ENCODE data around the gene TIGD2.
"Not testable (repeated sequence)": the region's sequence is repeated elsewhere in the genome, so short reads cannot be mapped to it uniquely, and the experiment has no call there.

TIGD2 gene

GRCh38 chr4:89121387-89122068 lies 10.2 kb downstream of the TIGD2 start:
- DNase-seq (ENCODE audit: insufficient read length) (no peak), FAIRE-seq (no peak)
- no peak for TF ChIP-seq POLR2AphosphoS5 (IDR thresholded peaks at IDR 0.05; ENCODE audit: low read depth, low read length)
- TF ChIP-seq TAF1 (IDR thresholded peaks at IDR 0.05; ENCODE audit: borderline replicate concordance, low read depth, low read length), result no peak
- no peak for TF ChIP-seq POLR2A (IDR thresholded peaks at IDR 0.05; ENCODE audit: low read depth, low read length)

GRCh38 chr4:89123451-89123851 lies 12.1 kb downstream of the TIGD2 start:
- no peak for FAIRE-seq
- no peak for DNase-seq (ENCODE audit: insufficient read length)
- TF ChIP-seq POLR2AphosphoS5 (IDR thresholded peaks at IDR 0.05; ENCODE audit: low read depth, low read length) (no peak), TAF1 (IDR thresholded peaks at IDR 0.05; ENCODE audit: borderline replicate concordance, low read depth, low read length) (no peak)

DNA sequence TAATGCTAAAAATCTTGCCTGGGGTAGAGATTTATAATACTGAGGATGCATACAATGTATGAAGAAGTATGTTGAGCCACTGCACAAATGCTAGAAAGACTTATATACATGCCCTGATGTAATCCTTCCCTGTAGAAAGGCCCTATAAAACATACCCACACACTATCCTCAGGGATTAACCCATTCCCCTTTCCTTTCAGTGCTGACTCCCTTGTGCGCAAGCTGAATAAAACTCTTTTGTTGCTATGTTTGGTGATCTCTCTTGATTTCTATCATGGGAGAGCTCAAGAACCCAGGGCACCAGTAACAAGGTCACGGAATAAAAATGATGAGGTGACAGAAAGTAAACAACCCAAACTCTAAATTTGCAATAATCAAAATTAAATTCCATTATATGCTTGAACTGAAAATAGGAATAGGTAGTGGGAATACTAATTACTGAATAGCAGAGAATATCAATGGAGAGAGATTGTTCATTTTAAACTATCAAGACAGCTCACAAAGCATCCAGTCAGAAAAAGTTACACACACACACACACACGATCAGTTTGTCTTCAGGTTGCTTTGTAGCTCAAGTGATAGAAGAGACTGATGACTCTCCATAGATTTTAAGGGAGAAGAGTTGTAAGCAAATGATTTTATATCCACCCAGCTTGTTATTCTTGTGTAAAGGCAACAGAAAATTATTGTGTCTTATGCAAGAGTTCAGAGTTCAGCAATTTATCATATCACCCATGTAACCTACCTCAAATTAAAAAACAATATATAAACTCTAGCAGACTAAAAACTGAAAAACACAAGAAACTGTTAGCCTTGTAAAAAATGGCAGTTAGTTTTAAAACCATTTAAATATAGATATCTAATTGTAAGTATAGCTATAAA lies 14.8 kb downstream of the TIGD2 start:
- TF ChIP-seq POLR2AphosphoS5 (IDR thresholded peaks at IDR 0.05; ENCODE audit: low read depth, low read length) (no peak), POLR2A (IDR thresholded peaks at IDR 0.05; ENCODE audit: low read depth, low read length) (no peak), TAF1 (IDR thresholded peaks at IDR 0.05; ENCODE audit: borderline replicate concordance, low read depth, low read length) (no peak)
- no peak for FAIRE-seq
- no peak for DNase-seq (ENCODE audit: insufficient read length)

DNA sequence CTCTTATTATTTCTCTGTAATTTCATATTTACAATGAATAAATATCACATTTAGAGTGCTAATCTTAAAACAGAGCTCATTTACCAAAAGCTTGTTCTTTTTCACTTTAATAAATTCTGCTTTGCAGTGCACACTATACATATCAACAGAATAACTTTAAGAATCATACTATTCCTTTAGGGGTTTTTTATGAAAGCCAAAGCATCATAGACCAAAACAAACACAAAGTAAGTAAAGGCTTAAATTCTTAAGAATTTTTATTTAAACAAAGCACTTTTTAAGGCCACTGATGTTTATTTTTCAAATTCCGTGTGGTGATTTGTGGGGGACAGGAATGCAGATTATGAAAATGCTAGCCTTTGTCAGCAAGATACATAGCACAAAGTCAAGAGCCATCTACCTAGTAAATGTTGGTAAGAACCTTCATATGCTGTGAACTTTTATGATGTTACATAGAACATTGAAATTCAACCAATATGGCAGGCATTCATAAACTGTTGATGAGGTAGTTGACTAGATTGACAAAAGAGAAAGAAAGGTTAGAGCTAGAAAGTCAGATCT lies 17.8 kb downstream of the TIGD2 start:
- no peak for DNase-seq (ENCODE audit: insufficient read length)
- no peak for FAIRE-seq
- TF ChIP-seq POLR2A (IDR thresholded peaks at IDR 0.05; ENCODE audit: low read depth, low read length) (no peak), TAF1 (IDR thresholded peaks at IDR 0.05; ENCODE audit: borderline replicate concordance, low read depth, low read length) (no peak), POLR2AphosphoS5 (IDR thresholded peaks at IDR 0.05; ENCODE audit: low read depth, low read length) (no peak)

DNA sequence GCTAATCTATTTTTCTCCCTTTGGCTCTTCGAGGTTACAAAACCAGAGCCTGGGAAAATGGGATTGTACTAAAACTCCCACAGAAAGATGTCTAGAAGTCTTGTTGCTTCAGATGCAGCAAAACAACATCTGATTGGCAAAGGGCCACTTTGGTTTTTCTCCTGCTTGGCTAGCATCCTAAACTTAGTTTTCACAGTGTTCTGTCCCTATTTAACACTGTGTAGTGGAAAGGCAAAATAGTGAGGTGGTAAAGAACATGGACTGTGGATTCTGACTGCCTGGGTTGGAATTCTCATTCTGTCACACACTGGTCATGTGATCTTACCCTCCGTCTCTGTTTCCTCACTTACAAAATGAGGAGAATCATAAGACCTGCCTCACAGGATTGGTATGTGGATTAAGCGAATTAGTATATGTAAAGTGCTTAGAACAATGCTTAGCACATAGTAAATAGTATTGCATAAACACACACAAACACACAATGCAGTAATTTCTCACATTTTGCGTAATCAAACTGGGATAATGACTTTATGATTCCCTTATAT lies 23.5 kb downstream of the TIGD2 start:
- DNase-seq (ENCODE audit: insufficient read length) (no peak), FAIRE-seq (no peak)
- TF ChIP-seq POLR2AphosphoS5 (IDR thresholded peaks at IDR 0.05; ENCODE audit: low read depth, low read length) (no peak), TAF1 (IDR thresholded peaks at IDR 0.05; ENCODE audit: borderline replicate concordance, low read depth, low read length) (no peak), POLR2A (IDR thresholded peaks at IDR 0.05; ENCODE audit: low read depth, low read length) (no peak)

GRCh38 chr4:89136525-89136924 lies 25.2 kb downstream of the TIGD2 start:
- TF ChIP-seq POLR2AphosphoS5 (IDR thresholded peaks at IDR 0.05; ENCODE audit: low read depth, low read length), result no peak
- TF ChIP-seq POLR2A (IDR thresholded peaks at IDR 0.05; ENCODE audit: low read depth, low read length), result no peak
- no peak for TF ChIP-seq TAF1 (IDR thresholded peaks at IDR 0.05; ENCODE audit: borderline replicate concordance, low read depth, low read length)
- DNase-seq (ENCODE audit: insufficient read length) (no peak), FAIRE-seq (no peak)

- no peak for TF ChIP-seq POLR2AphosphoS5 (IDR thresholded peaks at IDR 0.05; ENCODE audit: low read depth, low read length)
- no peak for TF ChIP-seq POLR2A (IDR thresholded peaks at IDR 0.05; ENCODE audit: low read depth, low read length)
- no peak for TF ChIP-seq TAF1 (IDR thresholded peaks at IDR 0.05; ENCODE audit: borderline replicate concordance, low read depth, low read length)
- FAIRE-seq, result no peak
- DNase-seq (ENCODE audit: insufficient read length), result no peak
Measured at GRCh38 chr4:89137231-89137630, 25.9 kb downstream of the TIGD2 start.

DNA sequence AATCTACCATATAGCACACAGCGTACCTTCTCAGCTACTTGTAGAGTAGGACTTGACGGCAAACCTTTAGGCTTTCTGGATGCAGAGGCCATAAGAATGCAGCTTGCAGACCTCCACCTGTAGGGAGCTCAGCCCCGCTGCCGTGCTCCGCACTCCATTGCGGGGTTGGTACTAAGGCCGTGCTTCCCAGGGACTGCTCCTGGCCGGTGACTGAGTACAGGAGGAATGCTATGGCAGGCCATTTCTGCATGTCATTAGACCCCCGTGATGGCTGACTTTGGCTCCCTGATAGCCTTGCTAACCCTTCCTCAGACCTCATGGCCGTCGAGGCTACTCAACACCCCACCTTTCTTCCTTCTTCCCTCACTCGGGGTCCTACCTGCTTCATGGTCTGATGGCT lies 26.4 kb downstream of the TIGD2 start:
- DNase-seq (ENCODE audit: insufficient read length), result no peak
- TF ChIP-seq POLR2AphosphoS5 (IDR thresholded peaks at IDR 0.05; ENCODE audit: low read depth, low read length), result no peak
- no peak for TF ChIP-seq TAF1 (IDR thresholded peaks at IDR 0.05; ENCODE audit: borderline replicate concordance, low read depth, low read length)
- TF ChIP-seq POLR2A (IDR thresholded peaks at IDR 0.05; ENCODE audit: low read depth, low read length), result no peak
- no peak for FAIRE-seq

DNA sequence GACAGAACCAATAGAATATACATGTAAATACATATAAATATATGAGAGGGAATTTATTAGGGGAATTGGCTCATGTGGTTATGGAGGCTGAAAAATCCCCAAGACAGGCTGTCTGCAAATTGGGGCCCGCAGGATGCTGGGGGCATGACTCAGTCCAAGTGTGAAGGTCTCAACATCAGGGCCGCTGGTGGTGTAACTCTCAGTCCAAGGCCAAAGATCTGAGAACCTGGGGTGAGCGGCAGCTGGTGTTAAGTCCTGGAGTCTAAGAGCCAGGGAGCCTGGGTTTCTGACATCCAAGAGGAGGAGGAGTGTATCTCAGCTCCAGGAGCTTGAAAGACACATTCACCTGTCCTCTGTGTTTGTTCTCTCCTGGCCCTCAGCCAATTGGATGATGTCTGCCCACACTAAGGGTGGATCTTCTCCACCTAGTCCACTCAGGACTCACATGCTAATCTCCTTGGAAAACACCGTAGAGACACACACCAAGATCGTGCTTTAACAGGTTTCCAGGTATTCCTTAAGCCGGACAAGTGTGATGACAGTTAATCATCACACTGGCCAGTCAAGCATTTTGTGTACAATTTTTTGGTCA lies 28.9 kb downstream of the TIGD2 start:
- no peak for TF ChIP-seq POLR2A (IDR thresholded peaks at IDR 0.05; ENCODE audit: low read depth, low read length)
- no peak for TF ChIP-seq POLR2AphosphoS5 (IDR thresholded peaks at IDR 0.05; ENCODE audit: low read depth, low read length)
- TF ChIP-seq TAF1 (IDR thresholded peaks at IDR 0.05; ENCODE audit: borderline replicate concordance, low read depth, low read length), result no peak
- no peak for FAIRE-seq
- DNase-seq (ENCODE audit: insufficient read length), result no peak

GRCh38 chr4:89142691-89143669 lies 31.6 kb downstream of the TIGD2 start:
- no peak for TF ChIP-seq POLR2AphosphoS5 (IDR thresholded peaks at IDR 0.05; ENCODE audit: low read depth, low read length)
- no peak for TF ChIP-seq POLR2A (IDR thresholded peaks at IDR 0.05; ENCODE audit: low read depth, low read length)
- TF ChIP-seq TAF1 (IDR thresholded peaks at IDR 0.05; ENCODE audit: borderline replicate concordance, low read depth, low read length), result no peak
- FAIRE-seq (no peak), DNase-seq (ENCODE audit: insufficient read length) (no peak)

DNA sequence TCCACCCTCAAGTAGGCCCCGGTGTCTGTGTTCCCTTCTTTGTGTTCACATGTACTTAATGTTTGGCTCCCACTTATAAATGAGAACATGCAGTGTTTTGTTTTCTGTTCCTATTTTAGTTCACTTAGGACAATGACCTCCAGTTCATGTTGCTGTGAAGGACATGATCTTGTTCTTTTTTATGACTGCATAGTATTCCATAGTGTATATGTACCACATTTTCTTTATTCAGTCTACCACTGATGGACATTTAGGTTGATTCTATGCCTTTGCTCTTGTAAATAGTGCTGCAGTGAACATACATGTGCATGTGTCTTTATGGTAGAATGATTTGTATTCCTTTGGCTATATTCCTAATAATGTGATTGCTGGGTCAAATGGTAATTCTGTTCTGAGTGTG lies 33.3 kb downstream of the TIGD2 start:
- not testable (repeated sequence) for DNase-seq (ENCODE audit: insufficient read length)

More for the DNA sequence above, 33.3 kb downstream of the TIGD2 start:
- not testable (repeated sequence) for FAIRE-seq

Data from GM12892 (cell line).